Neural crest cell (in vitro differentiated cells): ENCODE data around the gene IVL. TPM values are rescaled to one million over a fixed set of nuclear protein-coding genes. Genes with fewer than 3 reads are reported as not detected.
A peak's percentile ranks its signal among the peaks of the same experiment; 100 is the strongest.

ENCODE experiments used
- DNase-seq: peaks from one replicate; pipeline ENCODE4 v3.0.0; 2021; ENCODE audit warnings: low read depth, mixed read lengths, low spot score
- H3K27ac Mint-ChIP-seq: one replicate; pipeline ENCODE4 v1.8.0; 2021; ENCODE audit warnings: mild to moderate bottlenecking, mixed read lengths; ENCODE audit not compliant: unreplicated experiment
- H3K27me3 Mint-ChIP-seq: 2 replicates; pipeline ENCODE4 v1.8.0; 2021; ENCODE audit warnings: low read depth, mild to moderate bottlenecking, mixed read lengths
- H3K36me3 Mint-ChIP-seq: 2 replicates; pipeline ENCODE4 v1.8.0; 2021; ENCODE audit warnings: low read depth, mild to moderate bottlenecking, mixed read lengths
- H3K4me1 Mint-ChIP-seq: 2 replicates; pipeline ENCODE4 v1.8.0; 2021; ENCODE audit warnings: mixed read lengths
- H3K4me3 Mint-ChIP-seq: one replicate; pipeline ENCODE4 v1.8.0; 2021; ENCODE audit warnings: mild to moderate bottlenecking, mixed read lengths
- H3K9me3 Mint-ChIP-seq: 2 replicates; pipeline ENCODE4 v1.8.0; 2021; ENCODE audit warnings: mixed read lengths
- total RNA-seq: library from RNA; stranded (reverse); gene quantifications from 2 replicates; pipeline ENCODE4 v1.2.1, GENCODE V29; 2021
- TF ChIP-seq, protein P1 (sequence below): fragments of 200-600 bp; sonication (generic); conservative IDR thresholded peaks from 2 replicates; pipeline ENCODE4 v1.5.0; 2021; ENCODE audit warnings: antibody characterized with exemption, mild to moderate bottlenecking

IVL gene
- total RNA-seq, 1 donor from 2014 or later: not detected

- Mint-ChIP-seq H3K27me3 (peaks cover 14% of the 10 kb centered on the region), H3K9me3 (peaks cover 8% of the 10 kb centered on the region), H3K36me3 (no peaks in the 10 kb centered on the region), H3K4me3 (no peak overlapping the region), H3K27ac (no peak overlapping the region), H3K4me1 (no peaks in the 10 kb centered on the region)
- DNase-seq: no peak
- TF ChIP-seq, protein P1, sequence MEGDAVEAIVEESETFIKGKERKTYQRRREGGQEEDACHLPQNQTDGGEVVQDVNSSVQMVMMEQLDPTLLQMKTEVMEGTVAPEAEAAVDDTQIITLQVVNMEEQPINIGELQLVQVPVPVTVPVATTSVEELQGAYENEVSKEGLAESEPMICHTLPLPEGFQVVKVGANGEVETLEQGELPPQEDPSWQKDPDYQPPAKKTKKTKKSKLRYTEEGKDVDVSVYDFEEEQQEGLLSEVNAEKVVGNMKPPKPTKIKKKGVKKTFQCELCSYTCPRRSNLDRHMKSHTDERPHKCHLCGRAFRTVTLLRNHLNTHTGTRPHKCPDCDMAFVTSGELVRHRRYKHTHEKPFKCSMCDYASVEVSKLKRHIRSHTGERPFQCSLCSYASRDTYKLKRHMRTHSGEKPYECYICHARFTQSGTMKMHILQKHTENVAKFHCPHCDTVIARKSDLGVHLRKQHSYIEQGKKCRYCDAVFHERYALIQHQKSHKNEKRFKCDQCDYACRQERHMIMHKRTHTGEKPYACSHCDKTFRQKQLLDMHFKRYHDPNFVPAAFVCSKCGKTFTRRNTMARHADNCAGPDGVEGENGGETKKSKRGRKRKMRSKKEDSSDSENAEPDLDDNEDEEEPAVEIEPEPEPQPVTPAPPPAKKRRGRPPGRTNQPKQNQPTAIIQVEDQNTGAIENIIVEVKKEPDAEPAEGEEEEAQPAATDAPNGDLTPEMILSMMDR: peak; percentile 49
These were observed 9.4 kb downstream of the IVL start for GRCh38 chr1:152917794-152918193.

DNA sequence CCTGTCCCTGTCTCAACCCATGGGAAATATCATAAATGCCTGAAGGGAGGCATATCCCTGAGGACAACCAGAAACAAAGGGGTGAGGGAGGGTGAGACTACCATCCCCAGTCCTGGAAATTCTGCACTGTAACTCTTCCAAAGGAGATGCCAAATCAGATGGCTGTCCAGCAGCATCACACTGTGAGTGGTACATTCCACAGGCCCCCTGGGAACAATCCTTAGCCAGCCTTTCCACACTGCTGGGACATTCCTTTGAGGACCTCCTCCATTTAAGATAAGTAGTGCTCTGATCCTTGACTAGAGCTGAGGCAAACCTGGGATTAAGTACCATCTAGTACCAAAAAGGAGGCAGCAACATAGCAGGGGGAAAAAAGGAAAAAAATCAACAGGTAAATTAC lies 10.7 kb downstream of the IVL start:
- no peak overlapping the region for H3K27ac Mint-ChIP-seq
- H3K4me3 Mint-ChIP-seq: no peak overlapping the region
- H3K9me3 Mint-ChIP-seq: peaks cover 3% of the 10 kb centered on the region
- H3K27me3 Mint-ChIP-seq: peaks cover 10% of the 10 kb centered on the region
- DNase-seq: no peak
- no peaks in the 10 kb centered on the region for H3K4me1 Mint-ChIP-seq
- TF ChIP-seq, protein P1: no peak
- H3K36me3 Mint-ChIP-seq: no peaks in the 10 kb centered on the region

DNA sequence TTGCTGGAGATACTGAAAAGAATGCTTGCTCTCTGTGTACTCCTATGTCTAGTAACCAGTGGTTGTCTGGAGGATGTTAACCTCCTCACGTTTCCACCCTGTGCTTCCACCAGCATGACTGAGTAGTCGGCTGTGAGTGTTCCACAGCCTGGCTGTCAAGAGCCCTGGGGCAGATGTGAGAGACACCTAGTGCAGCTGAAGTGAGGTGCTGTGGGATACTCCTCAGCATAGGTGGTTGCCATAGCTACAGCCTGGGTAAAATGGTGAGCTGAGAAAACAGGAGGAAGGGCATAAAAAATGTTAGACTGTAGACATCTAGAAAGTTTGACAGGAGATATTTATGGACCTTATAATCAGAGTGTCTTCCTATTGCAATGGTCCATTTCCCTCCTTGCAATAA lies 15.8 kb downstream of the IVL start:
- H3K4me3 Mint-ChIP-seq: no peak overlapping the region
- H3K27me3 Mint-ChIP-seq: no peaks in the 10 kb centered on the region
- no peaks in the 10 kb centered on the region for H3K36me3 Mint-ChIP-seq
- TF ChIP-seq, protein P1: no peak
- DNase-seq: no peak
- H3K9me3 Mint-ChIP-seq: peaks cover 13% of the 10 kb centered on the region
- no peaks in the 10 kb centered on the region for H3K4me1 Mint-ChIP-seq
- no peak overlapping the region for H3K27ac Mint-ChIP-seq

DNA sequence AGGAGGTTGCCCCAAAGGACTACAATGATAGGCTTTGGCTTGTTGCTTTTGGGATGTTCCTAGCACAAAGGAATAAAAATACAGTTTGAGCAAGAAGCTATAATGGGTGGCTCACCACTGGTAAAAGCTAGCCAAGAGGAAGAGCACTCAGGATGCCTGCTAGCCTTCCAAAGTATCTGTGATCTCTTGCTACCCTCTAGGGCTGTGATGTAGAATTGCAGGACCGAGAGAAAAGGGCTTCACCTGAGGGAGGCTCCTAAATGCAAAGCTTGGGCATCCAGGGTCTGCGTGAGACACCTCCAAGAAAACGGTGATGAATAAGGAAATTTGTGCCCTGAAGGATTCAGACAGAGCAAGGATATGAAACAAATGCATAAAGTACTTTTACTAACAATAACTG lies 17.7 kb downstream of the IVL start:
- H3K36me3 Mint-ChIP-seq: no peaks in the 10 kb centered on the region
- H3K4me3 Mint-ChIP-seq: no peak overlapping the region
- no peaks in the 10 kb centered on the region for H3K4me1 Mint-ChIP-seq
- peaks cover 14% of the 10 kb centered on the region for H3K9me3 Mint-ChIP-seq
- no peaks in the 10 kb centered on the region for H3K27me3 Mint-ChIP-seq
- TF ChIP-seq, protein P1: no peak
- no peak overlapping the region for H3K27ac Mint-ChIP-seq
- no peak for DNase-seq

DNA sequence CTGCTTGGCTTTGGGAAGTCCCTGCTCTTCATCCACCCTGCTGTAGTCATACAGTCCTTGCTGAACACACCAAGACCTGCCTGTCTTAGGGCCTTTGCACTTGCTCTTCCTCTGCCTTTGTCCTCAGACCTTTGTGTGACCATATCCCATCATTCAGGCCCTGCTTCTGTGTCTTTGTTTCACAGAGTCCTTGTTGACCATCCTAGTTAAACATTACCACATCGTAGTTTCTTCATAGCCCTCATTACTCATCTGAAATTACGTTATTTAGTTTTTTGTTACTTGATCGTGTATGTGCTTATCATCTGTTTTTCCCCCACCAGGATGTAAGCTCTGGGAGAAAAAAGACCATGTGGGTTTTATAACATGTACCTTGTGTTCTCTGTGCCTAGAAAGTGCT lies 20.3 kb downstream of the IVL start:
- H3K27ac Mint-ChIP-seq: no peak overlapping the region
- TF ChIP-seq, protein P1: no peak
- DNase-seq: no peak
- no peaks in the 10 kb centered on the region for H3K27me3 Mint-ChIP-seq
- H3K4me3 Mint-ChIP-seq: no peak overlapping the region
- no peaks in the 10 kb centered on the region for H3K36me3 Mint-ChIP-seq
- H3K4me1 Mint-ChIP-seq: no peaks in the 10 kb centered on the region
- peaks cover 11% of the 10 kb centered on the region for H3K9me3 Mint-ChIP-seq
